Right renal pelvis (tissue), 4 donors: ENCODE data around the gene TBC1D3D. TPM values are rescaled to one million over a fixed set of nuclear protein-coding genes. Genes with fewer than 3 reads are reported as not detected.
"Not testable (repeated sequence)": the region's sequence is repeated elsewhere in the genome, so short reads cannot be mapped to it uniquely, and the experiment has no call there.

Source experiments
- DNase-seq, 4 donors: peaks; one replicate each; pipeline ENCODE4 v3.0.0-alpha.2; 2013; ENCODE audit warnings: low read depth in 4 of 4, low spot score in 3 of 4, missing footprints in 1 of 4
- polyA plus RNA-seq, 4 donors: library from polyadenylated mRNA; unstranded; fragments of 120-200 nt; gene quantifications; one replicate each; pipeline ENCODE4 v1.2.1, GENCODE V29; 2013; ENCODE audit not compliant: insufficient read length in 4 of 4

TBC1D3D gene
- 1 to 10 TPM in 1 of 4 donors, under 1 TPM in 2, not detected in 1; 0.32 to 1.0 (median 0.41) TPM for polyA plus RNA-seq

GRCh38 chr17:38003676-38004075, at the start of gene TBC1D3D:
TSS of gene TBC1D3D (plus strand) at chr17:38003976. CDS start at chr17:38005561, 1,585 bp downstream.
- DNase-seq: not testable (repeated sequence)

- DNase-seq: not testable (repeated sequence)
Observed at GRCh38 chr17:37988960-37989359, 14.8 kb upstream of the TBC1D3D start, which contains the start of gene TBC1D3L. TSS of gene TBC1D3L (minus strand) at chr17:37989060. CDS start at chr17:37987520, 1,540 bp downstream.

Other genes starting within 250 kb of the TBC1D3D start
- gene TBC1D3K, start 79.6 kb upstream of the TBC1D3D start, polyA plus RNA-seq: 1 to 10 TPM in 1 of 4 donors, not detected in 3; 3.8 TPM
- 10 to 100 TPM; 12.9 to 23.2 (median 19.6) TPM for gene TBC1D3L, start 14.9 kb upstream of the TBC1D3D start, polyA plus RNA-seq
- gene TBC1D3C, start 64.7 kb downstream of the TBC1D3D start, polyA plus RNA-seq: under 1 TPM in 3 of 4 donors, not detected in 1; 0.10 to 0.30 (median 0.21) TPM
- not detected for gene TBC1D3E, start 124.0 kb downstream of the TBC1D3D start, polyA plus RNA-seq
- gene TBC1D3, start 188.6 kb downstream of the TBC1D3D start, polyA plus RNA-seq: not detected